Measurements from ENCODE around the gene VPS26A.

VPS26A gene

GRCh38 chr10:69179743-69180524, 56.0 kb downstream of the VPS26A start, which contains the start of gene SUPV3L1:
TSS of gene SUPV3L1 (plus strand) at chr10:69180234. CDS start at chr10:69180292, 58 bp downstream.
- peak; percentile 94 for DNase-seq

- peak; percentile 13 for DNase-seq
Observed at GRCh38 chr10:69180525-69181204, 56.7 kb downstream of the VPS26A start.

- DNase-seq = no peak
Observed at GRCh38 chr10:69181433-69181832, 57.5 kb downstream of the VPS26A start.

GRCh38 chr10:69182005-69182404, 58.0 kb downstream of the VPS26A start:
- DNase-seq = no peak

GRCh38 chr10:69186524-69186923, 62.5 kb downstream of the VPS26A start:
- DNase-seq = no peak

- no peak for DNase-seq
Observed at GRCh38 chr10:69201045-69201444, 77.1 kb downstream of the VPS26A start.

- peak; percentile 50 for DNase-seq
Observed at GRCh38 chr10:69202332-69202731, 78.4 kb downstream of the VPS26A start.

- no peak for DNase-seq
Observed at GRCh38 chr10:69208761-69209160, 84.8 kb downstream of the VPS26A start.

GRCh38 chr10:69209787-69210484, 86.0 kb downstream of the VPS26A start:
- no peak for DNase-seq

GRCh38 chr10:69211104-69211503, 87.1 kb downstream of the VPS26A start:
- DNase-seq = no peak

GRCh38 chr10:69211524-69211923, 87.5 kb downstream of the VPS26A start:
- no peak for DNase-seq

GRCh38 chr10:69213591-69214311, 89.8 kb downstream of the VPS26A start:
- no peak for DNase-seq

GRCh38 chr10:69214666-69215131, 90.7 kb downstream of the VPS26A start:
- peak; percentile 28 for DNase-seq

- DNase-seq = peak; percentile 45
Observed at GRCh38 chr10:69215405-69216171, 91.6 kb downstream of the VPS26A start.

GRCh38 chr10:69216577-69217118, 92.7 kb downstream of the VPS26A start:
- DNase-seq = no peak

- DNase-seq = no peak
Observed at GRCh38 chr10:69217119-69217754, 93.3 kb downstream of the VPS26A start.

- no peak for DNase-seq
Observed at GRCh38 chr10:69218831-69219230, 94.9 kb downstream of the VPS26A start.

- DNase-seq = no peak
Observed at GRCh38 chr10:69220041-69220451, 96.1 kb downstream of the VPS26A start, which contains the start of gene HKDC1. TSS of gene HKDC1 (plus strand) at chr10:69220332. CDS start at chr10:69220436, 104 bp downstream.

- no peak for DNase-seq
Observed at GRCh38 chr10:69220507-69220906, 96.5 kb downstream of the VPS26A start.

Data from activated CD4-positive, alpha-beta T cell treated with anti-CD3 and anti-CD28 coated beads, Interleukin-2, Interleukin-6, amounts not matched to agents 100 ng/mL and 50 ng/mL, durations not matched to agents 16 hours and 8 hours (primary cell).